Gastrocnemius medialis (tissue), 4 donors: ENCODE data around the gene PLSCR5. TPM values are rescaled to one million over a fixed set of nuclear protein-coding genes. Genes with fewer than 3 reads are reported as not detected.

Source experiments
- ATAC-seq, 2 donors: fragments of 150-250 bp; one replicate each; pipeline ENCODE4 v1.9.1; 2016
- DNase-seq, 2 donors: peaks; one replicate each; pipeline ENCODE4 v3.0.0-alpha.2; 2019
- H3K27ac ChIP-seq, 4 donors: fragments of 200-600 bp; sonication (generic); 1 replicate in 1 of 4; 2 replicates in 3 of 4; pipeline ENCODE4 v1.5.1; 2016 to 2018; ENCODE audit warnings: mild to moderate bottlenecking in 2 of 4, moderate library complexity in 1 of 4
- H3K27me3 ChIP-seq, 3 donors: fragments of 200-600 bp; sonication (generic) in 2 of 3; 1 replicate in 1 of 3; 2 replicates in 2 of 3; pipeline versions ENCODE4 v1.5.1 to v1.6.0; 2016 to 2019; ENCODE audit warnings: mild to moderate bottlenecking in 1 of 3, moderate library complexity in 1 of 3
- H3K36me3 ChIP-seq, 2 donors: fragments of 200-600 bp; sonication (generic) in 1 of 2; one replicate each; pipeline ENCODE4 v1.5.1; 2017 to 2018
- H3K4me1 ChIP-seq, 2 donors: fragments of 200-600 bp; sonication (generic) in 1 of 2; one replicate each; pipeline ENCODE4 v1.5.1; 2016 to 2017; ENCODE audit warnings: mild to moderate bottlenecking in 2 of 2
- H3K4me3 ChIP-seq, 4 donors: fragments of 200-600 bp; sonication (generic) in 3 of 4; 1 replicate in 1 of 4; 2 replicates in 3 of 4; pipeline ENCODE4 v1.5.1; 2016 to 2019; ENCODE audit warnings: mild to moderate bottlenecking in 2 of 4
- H3K9me3 ChIP-seq, 3 donors: fragments of 200-600 bp; sonication (generic) in 2 of 3; 1 replicate in 1 of 3; 2 replicates in 2 of 3; pipeline ENCODE4 v1.5.1; 2016 to 2019
- POLR2A ChIP-seq, 2 donors: fragments of 450-650 bp; IDR thresholded peaks; one replicate each; pipeline ENCODE4 v1.6.1; 2017; ENCODE audit warnings: antibody characterized with exemption in 2 of 2, mild to moderate bottlenecking in 2 of 2, moderate library complexity in 2 of 2
- in situ Hi-C, 4 donors: fragments of 200-750 bp; cut with MboI; loops; one replicate each; pipeline versions ENCODE4 v1.15.0 to v1.8.0; 2017; ENCODE audit warnings: low sequenced_read_pairs in 4 of 4
- intact Hi-C: fragments of 100-400 bp; cut with DNase I; formaldehyde crosslinking; loops from one replicate; pipeline ENCODE4 v1.15.1; 2023; ENCODE audit warnings: low total_unique reads
- total RNA-seq, 4 donors: library from RNA; depleted of rRNA; stranded (reverse); fragments of >200 nt; gene quantifications; one replicate each; pipeline versions ENCODE4 v1.1.0 to v1.2.3, GENCODE V29; 2016
- TF ChIP-seq, protein P1 (sequence below), 5 experiments: fragments of 450-650 bp in 3 of 5; fragments of 200-600 bp in 2 of 5; sonication (generic) in 2 of 5; IDR thresholded peaks in 4 of 5; conservative IDR thresholded peaks in 1 of 5; 1 replicate in 4 of 5; 2 replicates in 1 of 5; pipeline ENCODE4 v1.5.1; 2016 to 2019; ENCODE audit warnings: antibody characterized with exemption in 5 of 5, mild to moderate bottlenecking in 3 of 5, moderate library complexity in 3 of 5

The PLSCR5 gene
- total RNA-seq, 4 donors from 2014 or later = not detected

DNA sequence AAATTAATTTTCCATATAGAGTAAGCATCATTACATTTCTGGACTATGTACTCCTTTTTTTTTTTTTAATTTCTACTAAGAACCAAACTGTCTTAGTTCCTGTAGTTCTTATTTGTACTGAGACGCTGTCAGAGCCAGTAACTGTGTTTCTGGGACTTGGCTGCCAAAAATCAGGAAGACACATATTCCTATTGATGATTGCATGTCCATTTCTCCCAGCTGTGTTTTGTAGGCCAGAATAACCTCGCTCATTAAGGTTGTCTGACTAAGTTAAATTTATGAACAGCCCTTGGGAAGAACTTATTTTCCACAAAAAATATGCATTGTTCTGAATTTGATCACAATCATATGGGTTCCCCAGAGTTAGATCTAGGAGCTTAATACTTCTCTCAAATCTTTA lies 29.5 kb downstream of the PLSCR5 start:
- no peaks in the 10 kb centered on the region for H3K36me3 ChIP-seq
- in situ Hi-C loops = loop anchor here (10.0 to 25.0 kb wide), 5 partner anchors 238 to 513 kb away; no protein-coding TSS in a partner anchor
- no peak for DNase-seq
- no peak for TF ChIP-seq POLR2A (IDR thresholded peaks at IDR 0.05)
- TF ChIP-seq, protein P1, sequence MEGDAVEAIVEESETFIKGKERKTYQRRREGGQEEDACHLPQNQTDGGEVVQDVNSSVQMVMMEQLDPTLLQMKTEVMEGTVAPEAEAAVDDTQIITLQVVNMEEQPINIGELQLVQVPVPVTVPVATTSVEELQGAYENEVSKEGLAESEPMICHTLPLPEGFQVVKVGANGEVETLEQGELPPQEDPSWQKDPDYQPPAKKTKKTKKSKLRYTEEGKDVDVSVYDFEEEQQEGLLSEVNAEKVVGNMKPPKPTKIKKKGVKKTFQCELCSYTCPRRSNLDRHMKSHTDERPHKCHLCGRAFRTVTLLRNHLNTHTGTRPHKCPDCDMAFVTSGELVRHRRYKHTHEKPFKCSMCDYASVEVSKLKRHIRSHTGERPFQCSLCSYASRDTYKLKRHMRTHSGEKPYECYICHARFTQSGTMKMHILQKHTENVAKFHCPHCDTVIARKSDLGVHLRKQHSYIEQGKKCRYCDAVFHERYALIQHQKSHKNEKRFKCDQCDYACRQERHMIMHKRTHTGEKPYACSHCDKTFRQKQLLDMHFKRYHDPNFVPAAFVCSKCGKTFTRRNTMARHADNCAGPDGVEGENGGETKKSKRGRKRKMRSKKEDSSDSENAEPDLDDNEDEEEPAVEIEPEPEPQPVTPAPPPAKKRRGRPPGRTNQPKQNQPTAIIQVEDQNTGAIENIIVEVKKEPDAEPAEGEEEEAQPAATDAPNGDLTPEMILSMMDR (IDR thresholded peaks at IDR 0.05 in 4 of 5, conservative IDR thresholded peaks at IDR 0.05 in 1 of 5) = no peak
- H3K27me3 ChIP-seq = no peaks in the 10 kb centered on the region
- H3K9me3 ChIP-seq = no peaks in the 10 kb centered on the region
- H3K4me3 ChIP-seq = no peak overlapping the region
- H3K4me1 ChIP-seq = no peaks in the 10 kb centered on the region
- H3K27ac ChIP-seq = no peak overlapping the region
- intact Hi-C loops = loop anchor here (5.0 to 10.0 kb wide), 3 partner anchors 243 to 511 kb away; no protein-coding TSS in a partner anchor
- no peak for ATAC-seq

- intact Hi-C loops = loop anchor here (10.0 kb wide), 2 partner anchors 349 to 509 kb away; no protein-coding TSS in a partner anchor
- in situ Hi-C loops = loop anchor here in 2 of 4 donors (10.0 to 25.0 kb wide), 3 partner anchors 237 to 359 kb away; no protein-coding TSS in a partner anchor
- no peaks in the 10 kb centered on the region for H3K9me3 ChIP-seq
Observed at GRCh38 chr3:146574173-146574572, 31.0 kb downstream of the PLSCR5 start.

DNA sequence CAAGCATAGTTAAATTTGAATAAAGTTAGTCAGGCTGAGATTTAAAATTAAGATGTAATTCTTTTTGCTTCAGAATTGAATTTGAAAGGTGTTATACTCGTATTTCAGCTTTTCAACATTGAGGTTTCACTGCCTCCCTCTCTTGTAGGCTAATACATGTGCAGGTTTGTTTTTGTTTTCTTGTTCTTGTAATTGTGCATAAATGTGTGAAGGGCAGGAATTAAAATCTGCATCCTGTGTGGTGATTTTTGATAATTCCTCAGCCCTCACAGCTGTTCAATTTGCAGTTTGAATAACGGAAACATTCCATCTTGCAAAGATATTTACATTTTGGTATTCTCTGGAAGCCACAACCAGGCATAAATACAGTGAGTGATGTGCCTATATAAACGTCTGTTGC lies 35.8 kb downstream of the PLSCR5 start:
- Histone ChIP-seq H3K36me3 (no peaks in the 10 kb centered on the region), H3K9me3 (no peaks in the 10 kb centered on the region), H3K27me3 (no peaks in the 10 kb centered on the region), H3K27ac (no peak overlapping the region), H3K4me1 (no peaks in the 10 kb centered on the region), H3K4me3 (no peak overlapping the region)
- in situ Hi-C loops (loop anchor here in 1 of 4 donors (25.0 kb wide), 1 partner anchor 232 kb away; no protein-coding TSS in a partner anchor), intact Hi-C loops (no loop called here)
- no peak for ATAC-seq
- no peak for TF ChIP-seq POLR2A (IDR thresholded peaks at IDR 0.05)
- TF ChIP-seq, protein P1 (IDR thresholded peaks at IDR 0.05 in 4 of 5, conservative IDR thresholded peaks at IDR 0.05 in 1 of 5) = no peak
- no peak for DNase-seq

More at GRCh38 chr3:146574173-146574572, 31.0 kb downstream of the PLSCR5 start:
- no peak for TF ChIP-seq POLR2A (IDR thresholded peaks at IDR 0.05)
- TF ChIP-seq, protein P1 (IDR thresholded peaks at IDR 0.05 in 4 of 5, conservative IDR thresholded peaks at IDR 0.05 in 1 of 5) = no peak
- Histone ChIP-seq H3K27me3 (no peaks in the 10 kb centered on the region), H3K36me3 (no peaks in the 10 kb centered on the region), H3K4me1 (no peaks in the 10 kb centered on the region), H3K4me3 (no peak overlapping the region), H3K27ac (no peak overlapping the region)
- no peak for ATAC-seq
- no peak for DNase-seq

- ATAC-seq = no peak
- intact Hi-C loops = no loop called here
Observed at GRCh38 chr3:146566138-146566537, 39.0 kb downstream of the PLSCR5 start.

More at GRCh38 chr3:146566138-146566537, 39.0 kb downstream of the PLSCR5 start:
- H3K4me1 ChIP-seq = no peaks in the 10 kb centered on the region
- no peaks in the 10 kb centered on the region for H3K27me3 ChIP-seq
- no peak for DNase-seq
- in situ Hi-C loops = loop anchor here in 1 of 4 donors (25.0 kb wide), 1 partner anchor 229 kb away; no protein-coding TSS in a partner anchor
- H3K9me3 ChIP-seq = no peaks in the 10 kb centered on the region
- no peak overlapping the region for H3K27ac ChIP-seq
- H3K4me3 ChIP-seq = no peak overlapping the region
- TF ChIP-seq POLR2A (IDR thresholded peaks at IDR 0.05) = no peak
- TF ChIP-seq, protein P1 (IDR thresholded peaks at IDR 0.05 in 4 of 5, conservative IDR thresholded peaks at IDR 0.05 in 1 of 5) = no peak
- no peaks in the 10 kb centered on the region for H3K36me3 ChIP-seq
